Measurements from ENCODE around the gene C17orf113.

- TF ChIP-seq CTCF (IDR thresholded peaks at IDR 0.05) (no peak), POLR2AphosphoS5 (IDR thresholded peaks at IDR 0.05) (no peak), POLR2A (IDR thresholded peaks at IDR 0.05) (no peak)
Measured at GRCh38 chr17:42039794-42040763, 10.3 kb downstream of the C17orf113 start.
